H1 (cell line): Measurements from ENCODE around the gene ARF4.

ENCODE experiments used
- BACH1 ChIP-seq: IDR thresholded peaks from 2 replicates; pipeline ENCODE4 v1.6.1; 2012; ENCODE audit warnings: low read length, improper control_type of control experiment
- CHD7 ChIP-seq: fragments of 300-600 bp; sonication (generic); IDR thresholded peaks from 2 replicates; pipeline ENCODE4 v1.7.1; 2012; ENCODE audit warnings: low read length, moderate library complexity, mild to moderate bottlenecking, inconsistent platforms; ENCODE audit not compliant: insufficient replicate concordance
- CTCF ChIP-seq, 3 experiments: IDR thresholded peaks; 1 replicate in 2 of 3; 2 replicates in 1 of 3; pipeline versions ENCODE4 v1.5.1 to v1.6.1; 2011; ENCODE audit warnings: low read length in 3 of 3, mild to moderate bottlenecking in 3 of 3, inconsistent platforms in 2 of 3, low read depth in 1 of 3, moderate library complexity in 1 of 3; ENCODE audit not compliant: insufficient read depth in 1 of 3; ENCODE audit errors: control extremely low read depth in 1 of 3
- HDAC6 ChIP-seq: IDR thresholded peaks from one replicate; pipeline ENCODE4 v1.7.1; 2012; ENCODE audit warnings: low read depth, mild to moderate bottlenecking, inconsistent platforms, low read length, moderate library complexity
- KDM5A ChIP-seq: fragments of 200-600 bp; IDR thresholded peaks from 2 replicates; pipeline ENCODE4 v1.7.1; 2012; ENCODE audit warnings: mild to moderate bottlenecking, low read length, inconsistent platforms, mixed read lengths
- POLR2A ChIP-seq, 2 experiments: IDR thresholded peaks; 1 replicate in 1 of 2; 2 replicates in 1 of 2; pipeline ENCODE4 v1.6.1; 2011; ENCODE audit warnings: low read depth in 2 of 2, low read length in 2 of 2, mild to moderate bottlenecking in 2 of 2; ENCODE audit errors: control extremely low read depth in 1 of 2
- RAD21 ChIP-seq, 2 experiments: IDR thresholded peaks in 1 of 2; conservative IDR thresholded peaks in 1 of 2; 2 replicates each; pipeline ENCODE4 v1.6.1; 2011; ENCODE audit warnings: low read depth in 2 of 2, low read length in 2 of 2, improper control_type of control experiment in 1 of 2, inconsistent platforms in 1 of 2, mild to moderate bottlenecking in 1 of 2, moderate library complexity in 1 of 2
- SIN3A ChIP-seq, 2 experiments: IDR thresholded peaks in 1 of 2; conservative IDR thresholded peaks in 1 of 2; 2 replicates each; pipeline ENCODE4 v1.6.1; 2011 to 2012; ENCODE audit warnings: low read length in 2 of 2, improper control_type of control experiment in 1 of 2, low read depth in 1 of 2, mild to moderate bottlenecking in 1 of 2
- SIX5 ChIP-seq: IDR thresholded peaks from 2 replicates; pipeline ENCODE4 v1.6.1; 2011; ENCODE audit warnings: mild to moderate bottlenecking, low read depth, low read length
- SUZ12 ChIP-seq: fragments of 200-600 bp; sonication (generic); IDR thresholded peaks from 2 replicates; pipeline ENCODE4 v1.6.1; 2012; ENCODE audit warnings: mild to moderate bottlenecking, inconsistent platforms, low read length, moderate library complexity, mixed read lengths
- TAF7 ChIP-seq: optimal IDR thresholded peaks from 2 replicates; pipeline ENCODE3; 2011; ENCODE audit warnings: low read depth, mild to moderate bottlenecking, inconsistent platforms, low read length, moderate library complexity, borderline replicate concordance
- ZNF274 ChIP-seq: IDR thresholded peaks from 2 replicates; pipeline ENCODE4 v1.7.0; 2012; ENCODE audit warnings: low read length, borderline replicate concordance; ENCODE audit errors: extremely low read depth
- TF ChIP-seq, protein P1 (sequence below): IDR thresholded peaks from 2 replicates; pipeline ENCODE4 v1.6.1; 2012; ENCODE audit warnings: low read length, inconsistent platforms
- TF ChIP-seq, protein P2 (sequence below): IDR thresholded peaks from 2 replicates; pipeline ENCODE4 v1.6.1; 2012; ENCODE audit warnings: inconsistent platforms

- TF ChIP-seq TAF7 (no peak), BACH1 (no peak), POLR2A (IDR thresholded peaks at IDR 0.05; ENCODE audit: control extremely low read depth in 1 of 2, low read depth in 2 of 2, low read length in 2 of 2) (no peak), RAD21 (IDR thresholded peaks at IDR 0.05 in 1 of 2, conservative IDR thresholded peaks at IDR 0.05 in 1 of 2; ENCODE audit: low read depth in 2 of 2, low read length in 2 of 2) (no peak), SIX5 (no peak), SUZ12 (no peak), HDAC6 (no peak), SIN3A (conservative IDR thresholded peaks at IDR 0.05 in 1 of 2, IDR thresholded peaks at IDR 0.05 in 1 of 2; ENCODE audit: low read depth in 1 of 2, low read length in 2 of 2) (no peak), CTCF (IDR thresholded peaks at IDR 0.05; ENCODE audit: control extremely low read depth in 1 of 3, insufficient read depth in 1 of 3, low read depth in 1 of 3, low read length in 3 of 3) (no peak), CHD7 (no peak), KDM5A (no peak), ZNF274 (no peak)
- TF ChIP-seq, protein P1, sequence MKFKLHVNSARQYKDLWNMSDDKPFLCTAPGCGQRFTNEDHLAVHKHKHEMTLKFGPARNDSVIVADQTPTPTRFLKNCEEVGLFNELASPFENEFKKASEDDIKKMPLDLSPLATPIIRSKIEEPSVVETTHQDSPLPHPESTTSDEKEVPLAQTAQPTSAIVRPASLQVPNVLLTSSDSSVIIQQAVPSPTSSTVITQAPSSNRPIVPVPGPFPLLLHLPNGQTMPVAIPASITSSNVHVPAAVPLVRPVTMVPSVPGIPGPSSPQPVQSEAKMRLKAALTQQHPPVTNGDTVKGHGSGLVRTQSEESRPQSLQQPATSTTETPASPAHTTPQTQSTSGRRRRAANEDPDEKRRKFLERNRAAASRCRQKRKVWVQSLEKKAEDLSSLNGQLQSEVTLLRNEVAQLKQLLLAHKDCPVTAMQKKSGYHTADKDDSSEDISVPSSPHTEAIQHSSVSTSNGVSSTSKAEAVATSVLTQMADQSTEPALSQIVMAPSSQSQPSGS = no peak
- TF ChIP-seq, protein P2, sequence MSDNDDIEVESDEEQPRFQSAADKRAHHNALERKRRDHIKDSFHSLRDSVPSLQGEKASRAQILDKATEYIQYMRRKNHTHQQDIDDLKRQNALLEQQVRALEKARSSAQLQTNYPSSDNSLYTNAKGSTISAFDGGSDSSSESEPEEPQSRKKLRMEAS = no peak
Measured at GRCh38 chr3:57586778-57587177, 10.4 kb downstream of the ARF4 start.
